ENCODE results near the gene CTTNBP2NL. TPM values are rescaled to one million over a fixed set of nuclear protein-coding genes. Genes with fewer than 3 reads are reported as not detected.
"Not testable (repeated sequence)": the region's sequence is repeated elsewhere in the genome, so short reads cannot be mapped to it uniquely, and the experiment has no call there.

The CTTNBP2NL gene
- total and polyA plus RNA-seq, 3 donors from 2014 or later: 13.8 to 19.4 (median 16.3) TPM

DNA sequence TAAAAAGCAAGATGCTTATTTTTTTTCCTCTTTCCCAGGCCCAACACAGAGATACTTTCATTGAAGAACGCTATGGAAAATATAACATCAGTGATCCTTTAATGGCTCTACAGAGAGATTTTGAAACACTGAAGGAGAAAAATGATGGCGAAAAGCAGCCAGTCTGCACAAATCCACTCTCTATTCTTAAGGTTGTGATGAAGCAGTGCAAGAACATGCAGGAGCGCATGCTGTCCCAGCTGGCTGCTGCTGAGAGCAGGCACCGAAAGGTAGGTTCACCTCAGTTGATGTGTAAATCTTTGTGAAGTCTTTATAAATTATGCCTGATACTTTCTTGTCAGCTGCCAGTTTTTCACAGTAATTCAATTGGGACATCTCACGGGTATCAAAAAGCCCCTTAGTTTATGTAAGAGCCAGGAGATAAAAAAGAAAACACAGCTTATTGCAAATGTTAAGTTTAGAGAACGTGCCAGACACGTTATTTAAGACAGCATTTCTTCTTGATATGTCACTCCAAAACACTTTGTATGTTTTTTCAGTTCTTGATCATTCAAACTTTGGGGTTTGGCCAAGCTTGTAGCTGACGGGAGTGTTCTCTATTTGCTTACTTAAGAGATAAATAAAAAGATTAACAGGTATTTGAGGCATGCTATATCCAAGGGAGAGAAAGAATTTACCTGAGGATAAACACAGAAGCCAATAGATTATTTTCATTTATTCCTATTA lies 53.1 kb downstream of the CTTNBP2NL start:
- TF ChIP-seq, protein P1, sequence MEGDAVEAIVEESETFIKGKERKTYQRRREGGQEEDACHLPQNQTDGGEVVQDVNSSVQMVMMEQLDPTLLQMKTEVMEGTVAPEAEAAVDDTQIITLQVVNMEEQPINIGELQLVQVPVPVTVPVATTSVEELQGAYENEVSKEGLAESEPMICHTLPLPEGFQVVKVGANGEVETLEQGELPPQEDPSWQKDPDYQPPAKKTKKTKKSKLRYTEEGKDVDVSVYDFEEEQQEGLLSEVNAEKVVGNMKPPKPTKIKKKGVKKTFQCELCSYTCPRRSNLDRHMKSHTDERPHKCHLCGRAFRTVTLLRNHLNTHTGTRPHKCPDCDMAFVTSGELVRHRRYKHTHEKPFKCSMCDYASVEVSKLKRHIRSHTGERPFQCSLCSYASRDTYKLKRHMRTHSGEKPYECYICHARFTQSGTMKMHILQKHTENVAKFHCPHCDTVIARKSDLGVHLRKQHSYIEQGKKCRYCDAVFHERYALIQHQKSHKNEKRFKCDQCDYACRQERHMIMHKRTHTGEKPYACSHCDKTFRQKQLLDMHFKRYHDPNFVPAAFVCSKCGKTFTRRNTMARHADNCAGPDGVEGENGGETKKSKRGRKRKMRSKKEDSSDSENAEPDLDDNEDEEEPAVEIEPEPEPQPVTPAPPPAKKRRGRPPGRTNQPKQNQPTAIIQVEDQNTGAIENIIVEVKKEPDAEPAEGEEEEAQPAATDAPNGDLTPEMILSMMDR (IDR thresholded peaks at IDR 0.05): no peak
- no peak for TF ChIP-seq POLR2A (IDR thresholded peaks at IDR 0.05)
- whole genome bisulfite sequencing, 2 donors: 91 to 93% methylated on average over 8 of the region's 8 CpGs
- Histone ChIP-seq H3K27ac (no peak overlapping the region), H3K27me3 (no peaks in the 10 kb centered on the region), H3K9me3 (no peaks in the 10 kb centered on the region), H3K4me3 (no peak overlapping the region), H3K36me3 (ENCODE audit: low read depth, missing control alignments) (no peaks in the 10 kb centered on the region), H3K4me1 (peaks cover 3% of the 10 kb centered on the region)
- no peak for DNase-seq
- intact Hi-C loops (cut with DNase I; ENCODE audit: low total_unique reads): no loop called here

DNA sequence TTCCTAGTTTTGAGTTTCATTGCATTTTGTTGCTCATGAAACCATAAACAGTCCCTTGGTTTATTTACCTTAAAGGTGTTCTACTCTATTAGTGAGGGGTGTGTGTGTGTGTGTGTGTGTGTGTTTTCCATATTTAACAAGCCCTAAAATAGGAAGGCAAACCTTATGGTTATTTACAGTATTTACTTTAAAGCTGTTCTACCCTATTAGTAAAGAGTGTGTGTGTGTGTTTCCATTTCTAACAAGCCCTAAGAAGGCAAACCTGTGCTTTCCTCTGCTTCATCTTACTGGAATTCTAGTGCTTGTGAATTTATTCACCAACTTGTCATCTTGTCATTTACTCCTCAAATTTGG lies 53.6 kb downstream of the CTTNBP2NL start:
- no peak for TF ChIP-seq POLR2A (IDR thresholded peaks at IDR 0.05)
- TF ChIP-seq, protein P1 (IDR thresholded peaks at IDR 0.05): no peak
- Histone ChIP-seq H3K4me1 (peaks cover 3% of the 10 kb centered on the region), H3K36me3 (ENCODE audit: low read depth, missing control alignments) (no peaks in the 10 kb centered on the region), H3K4me3 (no peak overlapping the region), H3K27me3 (no peaks in the 10 kb centered on the region), H3K9me3 (no peaks in the 10 kb centered on the region), H3K27ac (no peak overlapping the region)
- intact Hi-C loops (cut with DNase I; ENCODE audit: low total_unique reads): no loop called here
- DNase-seq: no peak

DNA sequence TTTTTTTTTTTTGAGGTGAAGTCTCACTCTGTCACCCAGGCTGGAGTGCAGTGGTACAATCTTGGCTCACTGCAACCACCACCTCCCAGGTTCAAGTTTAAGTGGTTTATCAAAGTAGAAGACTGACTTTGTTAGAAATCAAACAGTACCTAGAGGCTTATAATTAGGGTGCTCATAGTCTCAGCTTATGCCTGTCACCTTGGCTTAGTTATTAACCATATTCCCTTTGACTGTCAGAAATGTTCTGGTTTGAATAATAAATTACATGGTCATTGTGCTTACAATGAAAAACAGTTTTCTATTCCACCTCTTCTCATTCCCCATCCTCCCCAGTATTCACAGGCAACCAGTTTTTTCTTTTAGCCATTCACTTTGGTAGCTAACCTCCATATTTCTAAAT lies 54.8 kb downstream of the CTTNBP2NL start:
- Histone ChIP-seq H3K9me3 (no peaks in the 10 kb centered on the region), H3K36me3 (ENCODE audit: low read depth, missing control alignments) (no peaks in the 10 kb centered on the region), H3K4me1 (peaks cover 3% of the 10 kb centered on the region), H3K4me3 (no peak overlapping the region), H3K27me3 (no peaks in the 10 kb centered on the region), H3K27ac (no peak overlapping the region)
- intact Hi-C loops (cut with DNase I; ENCODE audit: low total_unique reads): no loop called here
- TF ChIP-seq, protein P1 (IDR thresholded peaks at IDR 0.05): no peak
- TF ChIP-seq POLR2A (IDR thresholded peaks at IDR 0.05): no peak
- DNase-seq: no peak

DNA sequence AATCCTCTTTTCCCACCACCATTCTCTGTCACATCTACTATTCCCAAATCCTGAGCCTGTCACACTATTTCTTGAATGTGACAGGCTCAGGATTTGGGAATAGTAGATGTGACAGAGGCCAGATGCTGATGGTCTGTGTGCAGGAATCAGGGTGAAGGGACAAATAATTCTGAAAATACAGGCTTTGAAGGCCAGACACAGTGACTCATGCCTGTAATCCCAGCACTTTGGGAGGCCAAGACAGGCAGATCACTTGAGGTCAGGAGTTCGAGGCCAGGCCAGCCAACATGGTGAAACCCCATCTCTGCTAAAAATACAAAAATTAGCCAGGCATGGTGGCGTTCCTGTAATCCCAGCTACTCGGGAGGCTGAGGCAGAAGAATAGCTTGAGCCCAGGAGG lies 55.3 kb downstream of the CTTNBP2NL start:
- H3K27ac ChIP-seq; DNase-seq; H3K9me3 ChIP-seq; H3K4me1 ChIP-seq; intact Hi-C loops (cut with DNase I; ENCODE audit: low total_unique reads); H3K36me3 ChIP-seq (ENCODE audit: low read depth, missing control alignments); H3K4me3 ChIP-seq; H3K27me3 ChIP-seq: not testable (repeated sequence)
- 60 to 90% methylated on average over 3 of the region's 3 CpGs for WGBS, 2 donors

DNA sequence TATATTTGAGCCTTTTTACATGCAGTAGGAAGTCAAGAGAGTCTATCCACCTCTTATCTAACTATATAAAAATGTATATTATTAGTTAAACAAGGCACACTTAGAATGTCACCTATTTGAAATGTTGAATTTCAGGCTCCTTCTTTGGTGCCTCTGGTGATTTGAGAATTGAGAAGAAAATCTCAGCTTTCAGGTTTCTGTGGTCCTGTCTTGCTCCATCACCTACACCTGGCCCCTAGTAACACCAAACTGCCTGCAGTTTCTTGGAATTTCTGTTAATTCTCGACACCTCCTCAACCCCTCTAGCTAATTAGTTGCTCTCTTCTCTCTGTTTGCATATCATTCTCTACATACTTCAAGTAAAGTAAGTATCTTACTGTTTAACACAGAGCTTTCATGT lies 57.9 kb downstream of the CTTNBP2NL start:
- intact Hi-C loops (cut with DNase I; ENCODE audit: low total_unique reads): no loop called here
- H3K27me3 ChIP-seq: no peaks in the 10 kb centered on the region
- no peak overlapping the region for H3K4me3 ChIP-seq
- no peak overlapping the region for H3K27ac ChIP-seq
- H3K9me3 ChIP-seq: no peaks in the 10 kb centered on the region
- DNase-seq: no peak
- 76 to 100% methylated on average over 1 of the region's 1 CpG for WGBS, 2 donors
- TF ChIP-seq, protein P1 (IDR thresholded peaks at IDR 0.05): no peak
- no peak for TF ChIP-seq POLR2A (IDR thresholded peaks at IDR 0.05)
- no peaks in the 10 kb centered on the region for H3K36me3 ChIP-seq (ENCODE audit: low read depth, missing control alignments)
- H3K4me1 ChIP-seq: no peaks in the 10 kb centered on the region

Data from testis (tissue), 3 donors.